Measurements from ENCODE around the gene GAST.

GAST gene

GRCh38 chr17:41750862-41751261 lies 38.7 kb downstream of the GAST start:
- DNase-seq = no peak

GRCh38 chr17:41751288-41751687 lies 39.2 kb downstream of the GAST start:
- no peak for DNase-seq

DNA sequence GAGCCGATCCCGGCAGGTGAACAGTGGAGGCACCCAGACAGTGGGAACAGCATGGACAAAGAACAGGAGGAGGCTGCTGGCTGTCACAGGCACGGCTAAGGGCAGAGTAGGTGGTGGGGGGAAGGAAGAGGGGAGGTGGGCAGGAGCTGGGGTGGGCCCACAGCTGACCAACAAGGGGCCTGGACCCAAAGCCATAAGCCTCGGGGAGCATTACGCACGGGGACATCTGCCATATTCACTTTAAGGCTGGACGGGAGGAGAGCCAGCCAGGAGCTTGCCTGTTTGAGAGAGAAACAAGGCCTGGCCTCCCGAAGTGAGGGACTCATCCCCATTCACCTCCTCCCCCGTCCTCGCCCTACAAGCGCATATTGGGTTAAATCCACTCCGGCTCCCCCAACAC lies 41.9 kb downstream of the GAST start:
- no peak for DNase-seq

DNA sequence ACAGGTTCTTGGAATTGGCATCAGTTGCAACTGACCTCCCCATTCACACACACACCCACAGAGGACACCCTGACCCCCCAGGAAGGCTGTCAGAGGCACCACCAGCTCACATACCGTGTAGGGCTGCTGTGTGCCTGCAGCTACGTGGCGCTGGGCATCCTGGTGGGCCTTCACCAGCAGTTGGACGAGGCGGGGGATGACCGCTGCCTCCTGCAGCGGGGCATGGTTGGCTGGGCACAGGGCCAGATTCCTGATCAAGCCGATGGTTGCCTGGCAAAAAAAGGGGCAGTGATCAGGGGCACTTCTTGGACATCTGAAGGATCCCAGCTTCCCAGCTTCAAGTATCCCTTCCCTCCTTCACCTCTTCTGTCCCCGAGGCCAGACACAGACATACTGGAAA lies 46.5 kb downstream of the GAST start:
- DNase-seq = no peak

- DNase-seq = no peak
These were observed 48.7 kb downstream of the GAST start for GRCh38 chr17:41760878-41761277.

DNA sequence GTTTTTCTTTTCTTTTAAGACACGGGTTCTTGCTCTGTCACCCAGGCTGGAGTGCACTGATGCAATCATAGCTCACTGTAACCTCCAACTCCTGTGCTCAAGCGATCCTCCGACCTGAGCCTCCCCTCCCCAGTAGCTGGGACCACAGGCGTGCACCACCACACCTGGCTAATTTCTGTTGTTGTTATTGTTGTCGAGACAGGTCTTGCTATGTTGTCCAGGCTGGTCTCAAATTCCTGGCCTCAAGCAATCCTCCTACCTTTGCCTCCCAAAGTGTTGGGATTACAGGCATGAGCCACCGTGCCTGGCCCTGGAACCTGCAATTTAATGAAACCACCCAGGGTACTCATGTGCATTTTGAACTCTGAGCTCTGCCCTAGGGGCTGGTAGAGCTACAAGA lies 50.3 kb downstream of the GAST start:
- no peak for DNase-seq

- no peak for DNase-seq
These were observed 50.7 kb downstream of the GAST start for GRCh38 chr17:41762841-41763240.

DNA sequence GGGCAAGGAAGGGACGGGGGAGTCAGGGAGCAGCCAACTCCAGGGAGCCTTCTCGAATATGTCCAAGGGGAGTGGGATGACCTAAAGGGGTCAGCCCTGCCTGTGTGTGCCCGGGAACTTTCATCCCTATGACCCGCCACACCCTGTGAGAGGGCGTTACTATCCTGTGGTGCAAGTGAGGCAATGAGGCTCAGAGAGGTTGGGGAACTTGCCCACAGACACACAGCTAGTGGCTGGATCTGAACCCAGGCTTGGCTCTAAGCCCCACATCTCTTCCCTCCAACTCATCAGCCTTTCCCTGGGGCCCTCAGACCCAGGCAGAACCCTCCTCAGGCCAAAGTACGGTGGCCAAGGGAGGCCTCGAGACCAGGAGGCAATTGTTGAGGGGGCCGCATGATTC lies 51.2 kb downstream of the GAST start:
- no peak for DNase-seq

All from activated CD4-positive, alpha-beta T cell treated with anti-CD3 and anti-CD28 coated beads for 48 hours (primary cell).